H1 (cell line): ENCODE data around the gene POU2F1.

Experiments
- POLR2A ChIP-seq, 2 experiments: IDR thresholded peaks; 1 replicate in 1 of 2; 2 replicates in 1 of 2; pipeline ENCODE4 v1.6.1; 2011; ENCODE audit warnings: low read depth in 2 of 2, low read length in 2 of 2, mild to moderate bottlenecking in 2 of 2; ENCODE audit errors: control extremely low read depth in 1 of 2
- TBP ChIP-seq: IDR thresholded peaks from 2 replicates; pipeline ENCODE4 v1.6.1; 2011; ENCODE audit warnings: low read depth, low read length, improper control_type of control experiment

- TF ChIP-seq POLR2A (IDR thresholded peaks at IDR 0.05; ENCODE audit: control extremely low read depth in 1 of 2, low read depth in 2 of 2, low read length in 2 of 2), result no peak
- no peak for TF ChIP-seq TBP
Measured at GRCh38 chr1:167375949-167376348, 155.3 kb downstream of the POU2F1 start.
